D721Med (cell line): Measurements from ENCODE around the gene FOXP1.

Experiments used
- DNase-seq: peaks from one replicate; pipeline ENCODE4 v3.0.0; 2011; ENCODE audit warnings: low spot score; ENCODE audit not compliant: insufficient read length
- FAIRE-seq: peaks from 2 replicates; lab custom pipeline; 2011; peaks lifted over from hg19 to GRCh38; lab: Jason Lieb, UNC
- CTCF ChIP-seq: IDR thresholded peaks from 2 replicates; pipeline ENCODE4 v1.5.1; 2012; ENCODE audit warnings: mild to moderate bottlenecking, control low read depth; ENCODE audit not compliant: insufficient read depth; ENCODE audit errors: missing control alignments

The FOXP1 gene

GRCh38 chr3:71547249-71548198 is 36.0 kb downstream of the FOXP1 start:
- FAIRE-seq: no peak
- DNase-seq: no peak
- TF ChIP-seq CTCF: no peak

GRCh38 chr3:71546821-71547220 is 36.7 kb downstream of the FOXP1 start:
- TF ChIP-seq CTCF: no peak
- DNase-seq (no peak), FAIRE-seq (no peak)

GRCh38 chr3:71545330-71545729 is 38.2 kb downstream of the FOXP1 start:
- FAIRE-seq: no peak
- TF ChIP-seq CTCF: no peak
- no peak for DNase-seq

GRCh38 chr3:71543371-71544016 is 40.0 kb downstream of the FOXP1 start:
- no peak for TF ChIP-seq CTCF
- no peak for DNase-seq
- no peak for FAIRE-seq

GRCh38 chr3:71542521-71543370 is 40.8 kb downstream of the FOXP1 start:
- no peak for TF ChIP-seq CTCF
- FAIRE-seq: no peak
- DNase-seq: no peak

GRCh38 chr3:71541313-71541712 is 42.2 kb downstream of the FOXP1 start:
- FAIRE-seq: no peak
- no peak for TF ChIP-seq CTCF
- DNase-seq: no peak
